MM.1S (cell line): ENCODE data around the gene PNKD.
A peak's percentile ranks its signal among the peaks of the same experiment; 100 is the strongest.

Experiments
- DNase-seq: peaks from one replicate; pipeline ENCODE4 v3.0.0-alpha.2; 2015
- H2AFZ ChIP-seq: fragments of 300-600 bp; sonication (generic); 2 replicates; pipeline ENCODE4 v1.6.0; 2016; ENCODE audit warnings: antibody characterized with exemption, low read length
- H3F3A ChIP-seq: fragments of 300-600 bp; sonication (generic); 2 replicates; pipeline ENCODE4 v1.6.1; 2016; ENCODE audit warnings: mild to moderate bottlenecking, antibody characterized with exemption, low read length, moderate library complexity, mixed read lengths; ENCODE audit not compliant: insufficient read depth
- H3K27ac ChIP-seq: fragments of 300-600 bp; sonication (generic); 2 replicates; pipeline ENCODE4 v1.5.1; 2016; ENCODE audit warnings: mild to moderate bottlenecking, low read length
- H3K27me3 ChIP-seq: fragments of 300-600 bp; sonication (generic); replicated peaks from 2 replicates; pipeline ENCODE4 v1.6.0; 2016; ENCODE audit warnings: low read length; ENCODE audit not compliant: insufficient read depth
- H3K36me3 ChIP-seq: fragments of 300-600 bp; sonication (generic); replicated peaks from 2 replicates; pipeline ENCODE4 v1.6.1; 2016; ENCODE audit warnings: mild to moderate bottlenecking, low read length, mixed read lengths; ENCODE audit not compliant: insufficient read depth
- H3K4me1 ChIP-seq: fragments of 300-600 bp; sonication (generic); 2 replicates; pipeline ENCODE4 v1.6.1; 2016; ENCODE audit warnings: low read length, mixed read lengths
- H3K4me2 ChIP-seq: fragments of 300-600 bp; sonication (generic); 2 replicates; pipeline ENCODE4 v1.6.0; 2016; ENCODE audit warnings: low read depth, low read length
- H3K4me3 ChIP-seq: fragments of 300-600 bp; sonication (generic); 2 replicates; pipeline ENCODE4 v1.5.1; 2016; ENCODE audit warnings: low read length, mixed read lengths
- H3K79me2 ChIP-seq: fragments of 300-600 bp; sonication (generic); 2 replicates; pipeline ENCODE4 v1.6.1; 2016; ENCODE audit warnings: mixed run types, low read length, mixed read lengths
- H3K9ac ChIP-seq: fragments of 300-600 bp; sonication (generic); 2 replicates; pipeline ENCODE4 v1.6.1; 2016; ENCODE audit warnings: low read length, mixed read lengths
- H3K9me2 ChIP-seq: fragments of 300-600 bp; sonication (generic); replicated peaks from 2 replicates; pipeline ENCODE4 v1.6.1; 2016; ENCODE audit warnings: mild to moderate bottlenecking, low read length, mixed read lengths; ENCODE audit not compliant: insufficient read depth
- H3K9me3 ChIP-seq: fragments of 300-600 bp; sonication (generic); replicated peaks from 2 replicates; pipeline ENCODE4 v1.6.1; 2016; ENCODE audit warnings: mild to moderate bottlenecking, low read length, mixed read lengths; ENCODE audit not compliant: insufficient read depth
- H4K20me1 ChIP-seq: fragments of 300-600 bp; sonication (generic); 2 replicates; pipeline ENCODE4 v1.6.1; 2016; ENCODE audit warnings: mild to moderate bottlenecking, low read length, moderate library complexity, mixed read lengths; ENCODE audit not compliant: insufficient read depth
- EZH2 ChIP-seq: fragments of 300-600 bp; sonication (generic); optimal IDR thresholded peaks from 2 replicates; pipeline ENCODE3; 2017; ENCODE audit warnings: low read depth, mild to moderate bottlenecking, antibody characterized with exemption, low read length, mixed read lengths
- EZH2phosphoT487 ChIP-seq: fragments of 300-600 bp; sonication (generic); IDR thresholded peaks from 2 replicates; pipeline ENCODE4 v1.6.1; 2018; ENCODE audit warnings: antibody characterized with exemption, low read length
- TF ChIP-seq, protein P1 (sequence below): fragments of 300-600 bp; sonication (generic); IDR thresholded peaks from 2 replicates; pipeline ENCODE4 v1.5.1; 2016; ENCODE audit warnings: antibody characterized with exemption, low read length, mixed read lengths

The PNKD gene

DNA sequence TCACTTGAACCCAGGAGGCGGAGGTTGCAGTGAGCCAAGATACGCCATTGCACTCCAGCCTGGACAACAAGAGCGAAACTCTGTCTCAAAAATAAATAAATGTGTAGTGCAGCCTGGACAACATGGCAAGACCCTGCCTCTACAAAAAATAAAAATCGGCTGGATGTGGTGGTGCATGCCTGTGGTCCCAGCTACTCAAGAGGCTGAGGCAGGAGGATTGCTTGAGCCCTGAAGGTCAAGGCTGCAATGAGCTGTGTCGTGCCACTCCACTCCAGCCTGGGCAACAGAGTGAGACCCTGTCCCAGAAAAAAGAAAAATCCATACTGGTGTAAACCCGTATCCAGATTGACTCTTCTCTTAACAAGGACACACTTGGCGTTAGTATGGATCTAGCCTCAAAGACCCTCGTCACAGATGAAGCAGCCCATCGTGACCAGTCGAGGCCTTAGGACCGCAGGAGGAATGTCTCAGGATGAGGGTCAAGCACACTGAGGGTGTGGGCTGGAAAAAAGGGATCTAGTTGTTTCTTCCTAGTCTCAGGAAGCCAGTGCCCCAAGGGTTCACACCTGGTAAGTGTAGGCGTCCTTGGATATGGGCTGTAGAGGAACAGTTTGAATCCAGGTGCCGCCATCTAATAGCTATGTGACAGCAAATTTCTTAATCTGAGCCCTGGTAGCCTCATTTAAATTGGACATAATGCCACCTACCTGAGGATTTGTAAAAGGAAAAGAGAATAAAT, 13.5 kb upstream of the PNKD start:
- Histone ChIP-seq H3K27me3 (no peaks in the 10 kb centered on the region), H3F3A (peaks cover 53% of the 10 kb centered on the region), H4K20me1 (no peaks in the 10 kb centered on the region), H3K4me1 (peaks cover 34% of the 10 kb centered on the region), H3K4me3 (no peak overlapping the region), H3K4me2 (peak overlapping the region; percentile 41; the same call in 1 of the 2 replicates), H3K9me3 (no peaks in the 10 kb centered on the region), H2AFZ (no peak overlapping the region), H3K36me3 (peaks cover 22% of the 10 kb centered on the region), H3K27ac (peak overlapping the region; percentile 61; the same call in 1 of the 2 replicates), H3K9me2 (no peaks in the 10 kb centered on the region), H3K79me2 (peaks cover 16% of the 10 kb centered on the region), H3K9ac (no peak overlapping the region)
- DNase-seq = no peak
- TF ChIP-seq EZH2 (no peak), EZH2phosphoT487 (no peak)
- TF ChIP-seq, protein P1, sequence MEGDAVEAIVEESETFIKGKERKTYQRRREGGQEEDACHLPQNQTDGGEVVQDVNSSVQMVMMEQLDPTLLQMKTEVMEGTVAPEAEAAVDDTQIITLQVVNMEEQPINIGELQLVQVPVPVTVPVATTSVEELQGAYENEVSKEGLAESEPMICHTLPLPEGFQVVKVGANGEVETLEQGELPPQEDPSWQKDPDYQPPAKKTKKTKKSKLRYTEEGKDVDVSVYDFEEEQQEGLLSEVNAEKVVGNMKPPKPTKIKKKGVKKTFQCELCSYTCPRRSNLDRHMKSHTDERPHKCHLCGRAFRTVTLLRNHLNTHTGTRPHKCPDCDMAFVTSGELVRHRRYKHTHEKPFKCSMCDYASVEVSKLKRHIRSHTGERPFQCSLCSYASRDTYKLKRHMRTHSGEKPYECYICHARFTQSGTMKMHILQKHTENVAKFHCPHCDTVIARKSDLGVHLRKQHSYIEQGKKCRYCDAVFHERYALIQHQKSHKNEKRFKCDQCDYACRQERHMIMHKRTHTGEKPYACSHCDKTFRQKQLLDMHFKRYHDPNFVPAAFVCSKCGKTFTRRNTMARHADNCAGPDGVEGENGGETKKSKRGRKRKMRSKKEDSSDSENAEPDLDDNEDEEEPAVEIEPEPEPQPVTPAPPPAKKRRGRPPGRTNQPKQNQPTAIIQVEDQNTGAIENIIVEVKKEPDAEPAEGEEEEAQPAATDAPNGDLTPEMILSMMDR = no peak

DNA sequence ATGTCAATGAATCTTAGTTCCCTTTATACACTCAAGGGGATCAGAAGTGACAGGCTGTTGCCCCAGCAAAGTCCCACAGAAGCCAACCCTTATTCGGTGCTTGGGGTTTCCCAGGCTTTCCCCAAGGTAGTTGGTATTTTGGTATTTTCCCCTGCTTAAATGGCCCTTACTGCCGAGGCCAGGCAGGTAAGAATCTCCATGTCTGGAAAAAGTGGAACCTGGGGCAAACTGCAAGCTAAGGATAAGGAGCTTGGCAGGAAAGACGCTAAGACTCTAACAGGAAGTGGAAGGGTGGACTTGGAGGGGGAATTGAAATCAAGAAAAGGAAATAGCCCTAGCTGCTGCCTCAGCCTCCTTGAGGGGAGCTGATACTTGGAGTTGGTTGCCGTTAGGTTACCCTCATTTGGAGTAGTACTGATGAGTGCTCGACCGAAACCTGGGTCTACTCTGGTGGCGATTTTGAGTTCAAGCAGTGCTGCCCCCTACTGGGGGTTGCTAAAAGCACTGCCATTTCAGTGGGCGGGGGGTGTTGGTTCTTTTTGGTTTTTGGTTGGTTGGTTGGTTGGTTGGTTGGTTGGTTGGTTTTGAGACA, 12.8 kb upstream of the PNKD start:
- Histone ChIP-seq H3F3A (peaks cover 48% of the 10 kb centered on the region), H3K4me3 (no peak overlapping the region), H3K27ac (peak overlapping the region; percentile 61; the same call in 1 of the 2 replicates), H3K9me3 (no peaks in the 10 kb centered on the region), H3K9ac (no peak overlapping the region), H2AFZ (no peak overlapping the region), H3K79me2 (peaks cover 11% of the 10 kb centered on the region), H3K36me3 (peaks cover 17% of the 10 kb centered on the region), H3K4me1 (peaks cover 34% of the 10 kb centered on the region), H3K9me2 (no peaks in the 10 kb centered on the region), H3K4me2 (peak overlapping the region; percentile 41; the same call in 1 of the 2 replicates), H3K27me3 (no peaks in the 10 kb centered on the region), H4K20me1 (no peaks in the 10 kb centered on the region)
- TF ChIP-seq, protein P1 = peak; percentile 76
- no peak for TF ChIP-seq EZH2phosphoT487
- peak; percentile 86 for DNase-seq

DNA sequence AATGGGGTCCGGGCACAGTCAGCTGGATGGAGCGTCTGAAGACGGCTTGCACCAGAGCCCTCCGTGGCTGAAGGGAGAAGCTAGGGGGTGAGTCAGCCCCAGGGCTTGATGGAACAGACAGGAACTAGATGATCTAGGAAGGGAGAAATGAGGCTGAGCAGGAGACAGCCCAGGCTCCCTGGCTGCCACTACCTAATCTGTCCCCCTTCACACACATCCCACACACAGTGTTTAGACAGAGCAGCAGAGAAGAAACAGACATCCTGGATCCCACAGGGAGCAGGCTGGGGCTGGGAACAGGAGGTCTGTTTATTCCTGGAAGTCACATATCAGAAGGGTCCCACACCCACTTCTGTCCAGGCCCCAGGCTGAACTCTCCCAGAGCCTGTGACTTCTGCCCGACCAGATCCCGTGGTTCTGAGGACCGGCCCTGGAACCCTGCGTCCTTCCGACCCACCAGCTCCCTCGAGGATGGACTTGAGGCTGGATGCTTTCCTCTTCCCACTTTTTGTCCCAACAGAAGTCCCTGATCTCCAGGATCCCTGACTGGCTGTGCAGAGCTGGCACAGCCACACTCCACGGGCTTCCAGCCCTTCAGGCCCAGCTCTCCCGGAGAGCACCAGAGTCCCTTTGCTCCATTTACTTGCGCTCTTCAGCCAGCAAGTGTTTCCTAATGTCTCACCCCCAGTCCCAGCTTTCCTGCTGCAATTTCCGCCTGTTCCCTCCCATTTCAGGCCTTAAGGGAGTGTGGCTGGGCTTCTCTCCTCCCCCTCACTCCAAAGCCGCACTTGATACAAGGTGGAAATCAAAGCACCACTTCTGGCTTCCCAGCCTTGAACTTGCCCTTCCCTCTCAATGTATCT, 11.0 kb upstream of the PNKD start:
- Histone ChIP-seq H2AFZ (no peak overlapping the region), H3K9ac (no peak overlapping the region), H3K9me2 (no peaks in the 10 kb centered on the region), H3K79me2 (0 out of 2 replicates have a peak, but pooled peaks cover 3% of the 10 kb centered on the region), H3K4me3 (no peak overlapping the region), H3K9me3 (no peaks in the 10 kb centered on the region), H3K27me3 (no peaks in the 10 kb centered on the region), H4K20me1 (no peaks in the 10 kb centered on the region), H3K27ac (no peak overlapping the region), H3K4me1 (peaks cover 36% of the 10 kb centered on the region), H3K36me3 (peaks cover 5% of the 10 kb centered on the region; the same call in 1 of the 2 replicates), H3F3A (peaks cover 32% of the 10 kb centered on the region), H3K4me2 (no peak overlapping the region)
- DNase-seq = no peak
- TF ChIP-seq, protein P1 = no peak
- TF ChIP-seq EZH2phosphoT487 (no peak), EZH2 (no peak)
